Neuron (in vitro differentiated cells): ENCODE results near the gene BANF2.
"Not testable (repeated sequence)": the region's sequence is repeated elsewhere in the genome, so short reads cannot be mapped to it uniquely, and the experiment has no call there.

ENCODE experiments used
- H2AFZ ChIP-seq: one replicate; pipeline ENCODE4 v1.6.1; 2013; ENCODE audit warnings: low read depth, mild to moderate bottlenecking, inconsistent platforms, low read length, moderate library complexity
- H3K27me3 ChIP-seq: one replicate; pipeline ENCODE4 v1.6.1; 2013; ENCODE audit warnings: low read length; ENCODE audit not compliant: insufficient read depth
- H3K36me3 ChIP-seq: one replicate; pipeline ENCODE4 v1.6.1; 2013; ENCODE audit warnings: low read length; ENCODE audit not compliant: insufficient read depth
- H3K4me1 ChIP-seq: one replicate; pipeline ENCODE4 v1.6.1; 2013; ENCODE audit warnings: low read length; ENCODE audit not compliant: insufficient read depth
- H3K4me3 ChIP-seq: 2 replicates; pipeline ENCODE4 v1.5.1; 2013; ENCODE audit warnings: mild to moderate bottlenecking, low read length, moderate library complexity
- H3K9me3 ChIP-seq: one replicate; pipeline ENCODE4 v1.6.1; 2013; ENCODE audit warnings: low read length

Gene BANF2

GRCh38 chr20:17658648-17658993 lies 41.1 kb upstream of the BANF2 start:
- H2AFZ ChIP-seq: no peak overlapping the region
- peaks cover 4% of the 10 kb centered on the region for H3K36me3 ChIP-seq
- no peak overlapping the region for H3K4me3 ChIP-seq
- no peaks in the 10 kb centered on the region for H3K4me1 ChIP-seq
- no peaks in the 10 kb centered on the region for H3K27me3 ChIP-seq
- H3K9me3 ChIP-seq: peaks cover 8% of the 10 kb centered on the region

GRCh38 chr20:17659344-17659743 lies 40.4 kb upstream of the BANF2 start:
- not testable (repeated sequence) for H3K36me3 ChIP-seq, H3K9me3 ChIP-seq, H3K4me3 ChIP-seq, H3K4me1 ChIP-seq, H2AFZ ChIP-seq, H3K27me3 ChIP-seq

DNA sequence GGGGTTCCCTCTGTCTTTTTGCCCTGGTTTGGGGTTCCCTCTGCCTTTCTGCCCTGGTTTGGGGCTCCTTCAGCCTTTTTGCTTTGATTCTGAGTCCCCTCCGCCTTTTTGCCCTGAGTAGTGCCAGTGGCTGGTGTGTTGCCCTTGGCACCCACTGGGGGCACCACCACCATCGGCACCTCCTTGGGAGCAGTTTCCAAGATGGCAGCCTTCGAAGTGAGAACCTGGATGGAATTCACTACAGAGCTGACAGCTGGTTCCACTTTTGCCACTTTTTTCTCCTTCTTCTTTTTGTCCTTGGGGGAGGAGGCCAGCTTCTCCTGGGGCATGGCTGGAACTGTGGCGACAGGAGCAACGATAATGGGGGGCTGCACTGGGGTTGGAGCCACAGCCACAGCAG lies 40.0 kb upstream of the BANF2 start:
- Histone ChIP-seq H3K4me3 (no peak overlapping the region), H3K4me1 (no peaks in the 10 kb centered on the region), H3K36me3 (peaks cover 4% of the 10 kb centered on the region), H3K27me3 (no peaks in the 10 kb centered on the region), H3K9me3 (peaks cover 8% of the 10 kb centered on the region), H2AFZ (no peak overlapping the region)

DNA sequence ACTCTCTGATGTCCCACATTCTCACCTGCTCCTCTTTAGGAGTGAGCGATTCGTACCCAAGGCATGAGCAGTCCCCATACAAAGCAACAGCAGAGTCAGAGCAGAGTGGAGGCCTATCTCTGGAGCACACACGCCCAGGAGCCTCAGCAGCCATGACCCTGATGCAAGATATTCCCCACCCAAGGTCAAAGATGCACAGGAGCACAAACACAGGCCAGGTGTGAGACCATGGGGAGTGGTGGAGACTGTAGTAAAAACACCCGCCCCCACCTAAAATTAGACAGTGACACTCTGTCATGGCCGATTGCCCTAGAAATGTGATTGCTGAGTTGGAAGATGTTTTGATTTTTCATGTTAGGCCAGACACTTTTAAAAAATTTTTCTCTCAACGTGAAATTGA lies 39.1 kb upstream of the BANF2 start:
- peaks cover 8% of the 10 kb centered on the region for H3K9me3 ChIP-seq
- H3K27me3 ChIP-seq: no peaks in the 10 kb centered on the region
- peaks cover 4% of the 10 kb centered on the region for H3K36me3 ChIP-seq
- no peaks in the 10 kb centered on the region for H3K4me1 ChIP-seq
- no peak overlapping the region for H2AFZ ChIP-seq
- no peak overlapping the region for H3K4me3 ChIP-seq

DNA sequence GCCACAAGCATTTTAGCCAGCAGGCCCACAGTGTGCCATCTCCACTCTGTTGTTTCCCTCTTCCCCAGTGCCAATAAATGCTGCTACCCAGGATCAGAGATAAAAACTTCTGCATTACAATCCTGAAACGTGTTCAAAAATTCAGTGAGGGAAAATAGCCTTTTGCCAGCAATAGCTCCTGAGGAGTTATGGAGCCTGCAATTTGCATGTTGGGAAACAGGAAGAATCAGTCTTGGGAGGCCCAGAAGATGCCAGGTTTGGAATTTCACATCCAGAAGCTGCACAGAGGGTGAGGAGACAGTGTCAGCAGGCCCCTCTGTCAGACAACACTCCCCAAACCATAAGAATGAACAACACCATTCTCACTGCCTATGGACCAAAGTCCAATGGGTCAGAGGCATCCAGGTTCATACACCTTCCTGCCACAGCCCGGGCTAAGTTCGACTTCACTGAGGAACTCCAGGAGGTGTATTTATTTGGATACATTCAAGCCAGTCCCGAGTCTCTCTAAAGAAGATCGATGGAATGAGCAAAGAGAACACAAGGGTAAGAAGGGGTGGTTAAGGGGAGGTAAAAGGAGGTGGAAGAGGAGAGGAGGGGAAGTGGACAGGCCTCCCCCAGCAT lies 38.5 kb upstream of the BANF2 start:
- Histone ChIP-seq H3K9me3 (peaks cover 8% of the 10 kb centered on the region), H3K4me1 (no peaks in the 10 kb centered on the region), H3K27me3 (no peaks in the 10 kb centered on the region), H3K36me3 (peaks cover 4% of the 10 kb centered on the region), H2AFZ (no peak overlapping the region), H3K4me3 (no peak overlapping the region)

DNA sequence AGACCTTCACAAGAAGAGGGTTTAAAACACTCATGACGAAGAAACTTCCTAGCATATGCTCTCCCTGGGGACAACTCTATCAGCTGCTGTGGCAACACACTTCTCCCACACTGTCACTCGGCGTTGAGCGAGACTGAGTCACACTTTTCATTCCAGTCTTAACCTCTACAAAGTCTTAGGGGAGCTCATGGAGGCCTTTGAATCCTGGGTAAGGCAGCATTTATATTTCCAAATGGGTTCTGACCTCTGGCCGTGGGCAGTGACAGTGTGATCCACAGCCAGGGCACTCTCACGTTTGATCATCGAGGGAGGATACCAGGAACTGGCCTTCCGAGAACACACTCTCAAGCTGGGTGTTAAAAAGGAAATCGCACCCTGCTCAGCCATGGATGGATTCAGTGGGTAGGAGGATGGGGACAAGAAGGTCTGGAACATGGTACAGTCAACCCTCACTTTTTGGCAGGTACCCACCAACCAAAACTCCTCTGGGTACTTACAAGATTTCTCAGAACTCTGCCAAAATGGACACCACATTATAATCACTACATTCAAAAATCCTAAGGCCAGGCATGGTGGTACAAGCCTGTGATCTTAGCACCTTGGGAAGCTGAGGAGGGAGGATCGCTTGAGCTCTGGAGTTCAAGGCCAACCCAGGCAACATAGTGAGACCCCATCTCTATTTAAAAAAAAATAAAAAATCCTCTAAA lies 37.3 kb upstream of the BANF2 start:
- no peak overlapping the region for H3K4me3 ChIP-seq
- no peak overlapping the region for H2AFZ ChIP-seq
- H3K36me3 ChIP-seq: peaks cover 4% of the 10 kb centered on the region
- no peaks in the 10 kb centered on the region for H3K4me1 ChIP-seq
- peaks cover 8% of the 10 kb centered on the region for H3K9me3 ChIP-seq
- no peaks in the 10 kb centered on the region for H3K27me3 ChIP-seq

GRCh38 chr20:17663040-17663399 lies 36.7 kb upstream of the BANF2 start:
- no peak overlapping the region for H2AFZ ChIP-seq
- peaks cover 4% of the 10 kb centered on the region for H3K36me3 ChIP-seq
- H3K9me3 ChIP-seq: peaks cover 7% of the 10 kb centered on the region
- no peak overlapping the region for H3K4me3 ChIP-seq
- H3K4me1 ChIP-seq: no peaks in the 10 kb centered on the region
- H3K27me3 ChIP-seq: no peaks in the 10 kb centered on the region

GRCh38 chr20:17663486-17663885 lies 36.3 kb upstream of the BANF2 start:
- Histone ChIP-seq H3K27me3 (no peaks in the 10 kb centered on the region), H2AFZ (no peak overlapping the region), H3K9me3 (peaks cover 3% of the 10 kb centered on the region), H3K4me3 (no peak overlapping the region), H3K4me1 (no peaks in the 10 kb centered on the region), H3K36me3 (peaks cover 2% of the 10 kb centered on the region)

DNA sequence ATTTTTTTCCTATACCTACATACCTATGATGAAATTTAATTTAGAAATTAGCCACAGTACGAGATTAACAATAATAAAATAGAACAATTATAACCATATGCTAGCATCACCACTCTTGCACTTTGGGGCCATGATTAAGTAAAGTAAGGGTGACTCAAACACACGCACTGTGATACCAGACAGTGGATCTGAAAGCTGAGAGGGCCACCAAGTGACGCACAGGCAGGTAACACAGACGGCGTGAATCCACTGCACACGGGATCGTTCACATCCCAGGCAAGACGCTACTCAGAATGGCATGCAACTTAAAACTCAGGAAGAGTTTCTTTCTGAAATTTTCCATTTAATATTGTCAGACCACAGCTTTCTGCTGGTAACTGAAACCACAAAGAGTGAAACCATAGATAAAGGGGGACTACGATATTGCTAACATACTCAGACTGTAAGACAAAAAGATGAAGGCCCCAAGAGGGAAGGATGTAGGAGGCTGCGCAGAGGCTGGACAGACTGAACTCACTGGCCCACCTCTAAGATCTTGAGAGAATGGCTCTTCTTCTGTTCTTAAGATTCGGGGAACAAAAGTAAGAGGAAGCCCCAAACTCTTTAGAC lies 35.6 kb upstream of the BANF2 start:
- Histone ChIP-seq H3K27me3 (no peaks in the 10 kb centered on the region), H3K9me3 (no peaks in the 10 kb centered on the region)

DNA sequence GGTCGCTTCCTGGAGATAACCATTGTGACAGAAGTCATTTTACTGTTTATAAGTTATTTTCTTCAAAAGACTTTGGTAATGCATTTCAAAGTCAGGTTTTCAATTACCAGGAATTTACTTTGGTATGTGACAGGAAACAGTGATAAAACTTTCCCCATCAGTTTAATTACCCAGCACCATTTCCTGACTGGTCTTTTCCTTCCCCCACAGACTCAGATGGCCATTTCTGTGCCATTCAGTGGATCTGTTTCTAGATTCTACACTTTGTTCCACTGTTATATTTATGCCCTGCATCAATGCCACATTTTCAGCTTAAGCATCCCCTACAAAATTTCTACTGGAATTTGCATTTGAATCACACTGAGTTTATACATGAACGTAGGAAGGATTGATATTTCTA lies 34.0 kb upstream of the BANF2 start:
- no peak overlapping the region for H2AFZ ChIP-seq
- no peak overlapping the region for H3K4me3 ChIP-seq
- no peaks in the 10 kb centered on the region for H3K27me3 ChIP-seq
- no peaks in the 10 kb centered on the region for H3K9me3 ChIP-seq
- H3K36me3 ChIP-seq: no peaks in the 10 kb centered on the region
- no peaks in the 10 kb centered on the region for H3K4me1 ChIP-seq

More for the DNA sequence above, 35.6 kb upstream of the BANF2 start:
- Histone ChIP-seq H3K4me1 (no peaks in the 10 kb centered on the region), H2AFZ (no peak overlapping the region), H3K36me3 (no peaks in the 10 kb centered on the region), H3K4me3 (no peak overlapping the region)

- Histone ChIP-seq H2AFZ (no peak overlapping the region), H3K4me3 (no peak overlapping the region), H3K9me3 (no peaks in the 10 kb centered on the region), H3K36me3 (no peaks in the 10 kb centered on the region), H3K4me1 (no peaks in the 10 kb centered on the region), H3K27me3 (no peaks in the 10 kb centered on the region)
Measured at GRCh38 chr20:17666481-17666880, 33.3 kb upstream of the BANF2 start.

GRCh38 chr20:17667445-17667844 lies 32.3 kb upstream of the BANF2 start:
- Histone ChIP-seq H3K4me3 (no peak overlapping the region), H3K4me1 (no peaks in the 10 kb centered on the region), H3K36me3 (no peaks in the 10 kb centered on the region), H3K27me3 (no peaks in the 10 kb centered on the region), H3K9me3 (no peaks in the 10 kb centered on the region), H2AFZ (no peak overlapping the region)

DNA sequence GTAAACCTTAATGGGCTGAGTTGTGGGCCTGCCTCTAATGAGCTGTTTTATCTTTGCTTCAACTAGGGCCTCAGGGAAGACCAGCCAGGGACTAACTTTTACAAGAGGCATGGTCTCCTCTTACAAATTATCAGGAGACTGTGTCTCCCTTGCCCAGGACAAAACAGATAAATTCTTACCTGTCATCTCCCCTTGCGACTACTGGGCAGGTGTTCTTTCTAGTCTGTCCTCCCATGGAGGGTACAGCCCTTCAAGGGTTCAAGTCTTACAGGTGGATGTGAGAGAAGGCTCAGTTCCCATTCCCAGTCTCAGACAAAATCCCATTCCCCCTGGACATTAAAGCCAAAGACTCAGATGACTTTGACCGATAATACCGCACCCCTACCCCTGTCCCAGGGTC lies 31.3 kb upstream of the BANF2 start:
- Histone ChIP-seq H3K36me3 (no peaks in the 10 kb centered on the region), H2AFZ (no peak overlapping the region), H3K9me3 (no peaks in the 10 kb centered on the region), H3K27me3 (no peaks in the 10 kb centered on the region), H3K4me3 (no peak overlapping the region), H3K4me1 (no peaks in the 10 kb centered on the region)
